Midbrain (tissue), 1 donor: ENCODE results near the gene IL1R2.
A peak's percentile ranks its signal among the peaks of the same experiment; 100 is the strongest.

ENCODE experiments used
- DNase-seq: peaks from one replicate; lab custom pipeline; 2025; lab: John Stamatoyannopoulos, UW

The IL1R2 gene

DNA sequence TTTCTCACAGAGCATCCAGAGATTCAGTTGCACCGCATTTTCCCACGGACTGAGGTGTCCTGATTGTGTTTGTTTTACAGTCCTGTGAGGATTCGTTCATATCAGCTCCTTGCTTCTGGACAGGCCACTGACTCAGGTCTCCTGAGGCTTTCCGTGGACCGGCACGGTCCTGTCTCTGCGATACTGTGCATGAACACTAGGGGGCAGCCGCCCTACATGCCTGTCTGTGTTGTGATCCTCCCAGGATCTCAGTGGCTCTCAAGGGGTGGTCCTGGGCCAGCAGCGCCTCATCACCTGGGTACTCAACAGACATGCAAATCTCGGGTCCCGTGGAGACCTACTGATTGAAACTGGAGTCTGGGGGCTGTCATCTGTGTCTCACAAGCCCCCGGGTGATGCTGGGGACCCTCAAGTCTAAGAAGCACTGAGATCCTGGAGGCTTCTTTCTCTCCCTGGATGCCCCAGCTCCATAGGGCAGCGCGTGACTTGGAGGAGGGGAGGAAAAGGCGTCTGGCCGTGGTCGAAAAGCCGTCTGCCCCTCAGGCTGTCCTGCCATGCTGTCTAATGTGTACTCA is 28.9 kb downstream of the IL1R2 start:
- peak; percentile 59 for DNase-seq

- DNase-seq: no peak
Measured at GRCh38 chr2:102021779-102022178, 30.0 kb downstream of the IL1R2 start.

DNA sequence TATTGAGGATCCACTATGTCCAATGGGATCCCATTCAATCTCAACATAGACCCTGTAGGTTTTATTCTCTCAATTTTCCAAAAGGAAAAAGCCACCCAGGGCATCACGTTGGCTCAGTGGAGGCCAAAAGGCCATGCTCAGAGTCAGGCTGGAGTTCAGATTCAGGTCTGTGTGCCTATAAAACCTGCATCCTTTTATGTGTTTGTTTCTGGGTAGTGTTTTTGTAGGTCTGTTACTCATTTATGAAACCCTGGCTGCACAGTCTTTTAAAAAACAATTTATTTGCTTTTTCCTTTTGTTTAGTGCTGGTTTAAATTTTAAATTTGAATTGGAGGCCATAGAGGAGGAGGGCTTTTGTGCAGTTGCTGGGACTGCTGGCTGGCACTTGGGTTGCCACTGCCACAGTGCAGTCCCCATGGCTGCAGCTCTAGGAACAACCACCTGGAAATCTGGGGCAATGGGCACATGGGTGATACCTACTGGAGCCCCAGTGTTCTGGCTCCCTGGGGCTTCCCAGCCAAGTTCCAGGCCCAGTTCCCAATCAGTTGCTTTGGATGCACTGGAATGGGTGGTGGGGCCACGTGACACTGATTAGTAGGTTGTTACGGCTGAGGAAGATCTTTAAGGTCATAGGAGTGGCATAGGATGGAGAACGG is 31.3 kb downstream of the IL1R2 start:
- DNase-seq: no peak

DNA sequence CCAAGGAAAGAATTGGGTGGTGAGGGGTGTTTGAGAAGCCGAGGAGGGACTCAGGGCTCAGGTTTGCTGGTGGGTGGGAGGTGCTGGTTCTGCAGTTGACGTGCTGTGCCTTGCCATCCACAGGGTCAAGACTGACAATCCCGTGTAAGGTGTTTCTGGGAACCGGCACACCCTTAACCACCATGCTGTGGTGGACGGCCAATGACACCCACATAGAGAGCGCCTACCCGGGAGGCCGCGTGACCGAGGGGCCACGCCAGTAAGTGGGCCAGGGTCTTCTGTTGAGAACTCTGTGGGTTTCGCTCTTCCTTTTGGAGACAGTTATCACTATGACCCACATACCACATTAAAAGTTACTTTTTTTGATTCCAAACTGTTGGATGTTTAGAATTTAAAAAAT is 32.6 kb downstream of the IL1R2 start:
- DNase-seq: no peak

GRCh38 chr2:102025016-102025501 is 33.3 kb downstream of the IL1R2 start:
- no peak for DNase-seq

- no peak for DNase-seq
Measured at GRCh38 chr2:102025583-102026267, 34.0 kb downstream of the IL1R2 start.

- DNase-seq: no peak
Measured at GRCh38 chr2:102027036-102027980, 35.5 kb downstream of the IL1R2 start.

GRCh38 chr2:102028470-102028869 is 36.7 kb downstream of the IL1R2 start:
- no peak for DNase-seq

DNA sequence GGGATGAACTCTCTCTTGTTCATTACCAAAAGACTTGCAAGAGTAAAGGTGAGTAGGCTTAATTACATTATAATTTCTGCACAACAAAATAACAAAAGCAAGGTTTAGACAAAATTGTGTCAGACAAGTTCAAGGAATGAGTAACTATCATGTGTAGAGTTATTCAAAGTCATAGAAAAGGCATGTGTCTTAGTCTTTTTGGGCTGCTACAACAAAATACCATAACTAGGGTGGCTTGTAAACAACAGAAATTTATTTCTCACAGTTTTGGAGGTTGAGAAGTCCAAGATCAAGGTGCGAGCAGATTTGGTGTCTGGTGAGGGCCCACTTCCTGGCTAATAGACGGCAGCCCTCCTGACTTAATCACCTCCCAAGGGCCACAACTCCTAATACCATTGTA is 37.6 kb downstream of the IL1R2 start:
- DNase-seq: no peak

DNA sequence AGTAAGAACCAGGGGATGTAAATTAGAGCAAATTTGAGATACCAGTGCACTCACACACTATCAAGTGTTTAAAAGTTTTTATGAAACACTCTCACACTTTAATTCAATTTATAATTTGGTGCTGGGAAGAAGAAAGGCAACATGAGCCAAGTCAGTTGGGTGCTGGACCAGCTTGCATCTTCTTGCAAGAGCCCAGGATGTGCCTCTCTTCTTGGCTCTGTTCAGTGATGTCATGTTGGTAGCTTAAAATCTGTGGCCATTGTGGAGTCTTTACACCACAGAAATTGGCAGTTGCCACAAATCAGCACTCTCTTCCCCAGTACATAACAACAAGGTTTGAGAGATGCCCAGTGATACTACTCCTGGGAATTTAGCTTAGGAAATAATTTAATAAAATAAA is 38.2 kb downstream of the IL1R2 start:
- DNase-seq: no peak

- DNase-seq: no peak
Measured at GRCh38 chr2:102030502-102030854, 38.7 kb downstream of the IL1R2 start.

- DNase-seq: no peak
Measured at GRCh38 chr2:102030855-102031527, 39.2 kb downstream of the IL1R2 start.

- no peak for DNase-seq
Measured at GRCh38 chr2:102032368-102033030, 40.7 kb downstream of the IL1R2 start.

DNA sequence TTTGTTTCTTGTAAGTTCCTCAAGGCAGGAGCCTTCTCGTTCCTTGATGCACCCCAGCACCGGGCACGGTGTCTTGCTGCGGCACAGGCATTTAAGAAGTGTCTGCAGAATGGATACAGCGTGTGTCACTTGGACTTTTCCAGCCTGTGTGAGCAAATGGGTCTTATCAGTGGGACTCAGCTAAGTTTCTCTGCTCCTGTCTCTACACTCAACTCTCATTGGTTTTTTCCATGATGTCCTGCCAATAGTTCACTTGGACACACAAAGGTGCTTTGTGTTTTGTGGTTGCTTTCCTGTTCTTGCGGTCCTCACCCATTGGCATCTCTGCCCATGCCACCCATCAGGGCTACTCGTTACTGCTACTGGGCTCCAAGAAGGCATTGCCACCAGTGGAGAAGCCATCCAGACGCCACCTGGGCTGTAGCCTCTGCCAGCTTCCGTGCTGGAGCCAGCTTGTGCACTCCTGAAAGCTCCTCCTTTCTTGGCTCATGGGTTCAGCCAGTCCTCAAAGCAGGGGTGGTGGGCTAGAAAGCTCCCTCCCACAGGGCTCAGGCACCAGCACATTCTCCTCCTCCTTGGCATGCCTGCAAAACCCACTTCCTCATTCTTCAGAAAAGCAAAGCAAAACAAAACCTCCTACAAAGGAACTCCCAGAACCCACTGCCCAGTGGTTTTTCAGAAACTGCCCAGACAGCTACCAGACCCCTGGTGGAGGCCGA is 41.4 kb downstream of the IL1R2 start:
- DNase-seq: peak; percentile 37

- no peak for DNase-seq
Measured at GRCh38 chr2:102033750-102034682, 42.3 kb downstream of the IL1R2 start.

GRCh38 chr2:102034683-102035548 is 43.2 kb downstream of the IL1R2 start:
- DNase-seq: no peak

GRCh38 chr2:102037681-102038080 is 45.9 kb downstream of the IL1R2 start:
- DNase-seq: no peak

DNA sequence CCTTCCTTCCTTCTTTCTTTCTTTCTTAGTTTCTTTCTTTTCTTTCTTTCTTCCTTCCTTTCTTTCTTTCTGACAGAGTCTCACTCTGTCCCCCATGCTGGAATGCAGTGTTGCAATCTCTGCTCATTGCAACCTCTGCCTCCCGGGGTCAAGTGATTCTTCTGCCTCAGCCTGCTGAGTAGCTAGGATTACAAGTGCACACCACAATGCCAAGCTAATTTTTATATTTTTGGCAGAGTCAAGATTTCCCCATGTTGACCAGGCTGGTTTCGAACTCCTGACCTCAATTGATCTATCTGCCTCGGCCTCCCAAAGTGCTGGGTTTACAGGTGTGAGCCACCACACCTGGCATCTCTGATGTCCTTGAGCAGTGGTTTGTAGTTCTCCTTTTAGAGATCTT is 48.5 kb downstream of the IL1R2 start:
- no peak for DNase-seq
